HG02885 (cell line): ENCODE data around the gene NT5E.
"Not testable (repeated sequence)": the region's sequence is repeated elsewhere in the genome, so short reads cannot be mapped to it uniquely, and the experiment has no call there.

ENCODE experiments used
- ATAC-seq: cut with Tn5 transposase; IDR thresholded peaks from one replicate; pipeline ENCODE4 v1.9.1; 2021; ENCODE audit warnings: mild to moderate bottlenecking; ENCODE audit not compliant: unreplicated experiment, poor library complexity

Gene NT5E

DNA sequence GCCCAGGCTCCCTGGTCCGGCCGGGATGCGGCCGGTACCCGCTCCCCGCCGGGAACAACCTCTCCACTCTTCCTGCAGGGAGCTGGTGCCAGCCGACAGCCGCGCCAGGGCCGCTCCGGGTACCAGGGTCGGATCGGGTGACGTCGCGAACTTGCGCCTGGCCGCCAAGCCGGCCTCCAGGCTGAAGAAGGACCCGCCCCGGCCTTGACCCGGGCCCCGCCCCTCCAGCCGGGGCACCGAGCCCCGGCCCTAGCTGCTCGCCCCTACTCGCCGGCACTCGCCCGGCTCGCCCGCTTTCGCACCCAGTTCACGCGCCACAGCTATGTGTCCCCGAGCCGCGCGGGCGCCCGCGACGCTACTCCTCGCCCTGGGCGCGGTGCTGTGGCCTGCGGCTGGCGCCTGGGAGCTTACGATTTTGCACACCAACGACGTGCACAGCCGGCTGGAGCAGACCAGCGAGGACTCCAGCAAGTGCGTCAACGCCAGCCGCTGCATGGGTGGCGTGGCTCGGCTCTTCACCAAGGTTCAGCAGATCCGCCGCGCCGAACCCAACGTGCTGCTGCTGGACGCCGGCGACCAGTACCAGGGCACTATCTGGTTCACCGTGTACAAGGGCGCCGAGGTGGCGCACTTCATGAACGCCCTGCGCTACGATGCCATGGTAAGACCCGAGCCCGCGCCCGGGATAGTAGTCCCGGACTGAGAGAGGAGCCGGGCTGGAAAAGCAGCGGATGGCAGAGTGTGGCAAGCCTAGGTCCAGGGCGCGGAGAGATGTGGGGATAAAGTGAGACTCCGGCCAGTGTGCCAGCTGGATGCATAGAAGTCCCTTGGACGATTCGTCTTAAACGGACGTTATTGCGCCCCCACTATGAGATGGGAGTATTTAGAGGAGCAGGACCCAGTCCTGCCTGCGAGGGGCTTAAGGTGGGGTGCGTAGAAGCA, at the start of gene NT5E:
NT5E (plus strand) TSS at position 266 of the 942 bp plus-strand sequence; CDS start at position 323, 57 bp downstream.
- peak; percentile 72 for ATAC-seq

DNA sequence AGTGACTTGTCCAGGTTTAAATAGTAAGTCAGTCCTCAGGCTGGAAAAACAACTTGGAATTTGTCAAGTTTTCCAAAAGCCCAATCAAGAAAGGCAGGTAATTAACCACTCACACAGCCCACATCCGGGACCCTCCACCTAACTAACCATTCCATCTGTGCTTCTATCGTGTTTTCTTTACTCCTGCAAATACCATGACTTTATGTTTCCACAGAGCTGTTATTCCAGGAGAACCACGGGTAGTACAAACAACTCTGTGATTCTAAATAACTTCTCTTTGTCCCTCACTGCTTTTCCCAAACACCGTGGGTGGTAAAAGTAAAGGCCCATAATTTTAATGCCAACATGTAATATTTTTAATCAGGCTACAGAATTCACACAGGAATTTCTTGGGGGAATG, 49.6 kb upstream of the NT5E start:
- ATAC-seq: no peak

GRCh38 chr6:85401186-85402021, 48.5 kb upstream of the NT5E start:
- peak; percentile 45 for ATAC-seq

- ATAC-seq: no peak
Observed at GRCh38 chr6:85402071-85402470, 47.8 kb upstream of the NT5E start.

GRCh38 chr6:85402922-85403321, 47.0 kb upstream of the NT5E start:
- ATAC-seq: no peak

DNA sequence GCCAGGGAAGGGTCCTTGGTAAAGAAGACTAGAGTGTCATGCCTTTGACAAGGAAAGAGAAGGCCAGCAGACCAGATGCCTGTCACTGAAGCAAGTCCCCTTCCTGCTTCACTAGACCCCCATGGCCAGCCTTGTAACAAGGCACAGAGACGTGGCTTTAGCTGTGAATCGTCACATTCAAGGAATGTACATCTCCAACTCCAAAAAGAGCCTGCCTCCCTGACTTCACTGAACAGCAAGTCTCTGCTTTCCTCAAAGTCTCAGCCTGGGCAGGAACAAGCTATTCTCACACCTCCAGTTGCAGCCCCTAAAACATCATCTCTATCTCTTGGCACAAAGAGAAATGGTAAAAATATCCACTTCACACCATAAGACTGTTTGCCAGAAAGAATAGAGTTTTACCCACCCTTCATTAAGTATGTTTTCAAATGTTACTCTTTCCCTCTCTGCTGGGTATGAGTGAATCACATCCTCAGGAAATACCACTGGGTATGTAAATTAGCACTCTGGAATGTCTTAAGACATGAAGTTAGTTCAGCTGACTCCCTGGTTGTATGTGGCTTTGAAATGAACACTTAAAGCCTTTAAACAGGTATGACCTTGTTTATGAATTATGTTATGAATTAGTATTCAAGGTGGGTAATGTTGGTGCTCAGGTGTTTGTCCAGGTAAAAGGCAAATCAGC, 46.4 kb upstream of the NT5E start:
- no peak for ATAC-seq

GRCh38 chr6:85404016-85404563, 45.8 kb upstream of the NT5E start:
- not testable (repeated sequence) for ATAC-seq

GRCh38 chr6:85404564-85405174, 45.2 kb upstream of the NT5E start:
- no peak for ATAC-seq

GRCh38 chr6:85405175-85405852, 44.6 kb upstream of the NT5E start:
- ATAC-seq: no peak

DNA sequence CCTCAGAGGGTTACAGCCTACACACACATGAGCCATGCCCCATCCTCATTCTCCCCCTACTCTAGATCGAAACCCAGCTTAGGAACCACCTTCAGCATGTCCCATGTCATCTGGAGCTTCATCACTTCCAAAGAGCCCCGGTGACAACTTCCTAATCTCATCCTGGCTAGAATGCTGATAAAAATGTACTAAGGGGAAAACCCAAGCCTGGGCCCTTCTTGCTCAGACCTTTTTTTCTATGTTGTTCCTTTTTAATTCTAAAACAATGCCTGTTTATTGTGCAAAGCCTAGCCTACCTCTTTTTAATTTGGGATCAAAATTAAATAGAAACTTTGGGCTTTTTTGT, 44.1 kb upstream of the NT5E start:
- ATAC-seq: no peak

GRCh38 chr6:85406641-85407075, 43.2 kb upstream of the NT5E start:
- no peak for ATAC-seq

DNA sequence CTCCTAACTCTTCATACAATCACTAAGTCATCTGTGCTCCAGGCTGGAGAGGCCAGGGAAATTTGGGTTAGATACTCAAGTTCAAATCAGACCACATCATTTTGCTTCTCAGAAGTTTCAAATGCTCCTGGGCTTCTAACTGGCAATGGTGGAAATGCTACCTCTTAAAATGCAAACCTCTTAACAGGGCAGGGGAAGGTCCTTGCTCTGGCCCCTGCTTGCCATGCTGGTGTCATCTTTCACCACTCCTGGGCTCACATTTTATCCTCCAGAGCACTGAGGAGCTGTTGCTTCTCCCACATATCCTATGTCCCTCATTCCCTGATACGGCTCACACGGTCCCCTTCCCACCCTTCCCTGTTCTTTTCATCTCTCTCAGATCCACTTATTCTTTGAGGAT, 41.8 kb upstream of the NT5E start:
- ATAC-seq: no peak

GRCh38 chr6:85412911-85413430, 36.9 kb upstream of the NT5E start:
- no peak for ATAC-seq

- ATAC-seq: no peak
Observed at GRCh38 chr6:85416049-85416448, 33.8 kb upstream of the NT5E start.

- no peak for ATAC-seq
Observed at GRCh38 chr6:85416766-85417165, 33.1 kb upstream of the NT5E start.

- no peak for ATAC-seq
Observed at GRCh38 chr6:85417336-85417735, 32.5 kb upstream of the NT5E start.

GRCh38 chr6:85418059-85418458, 31.8 kb upstream of the NT5E start:
- no peak for ATAC-seq

DNA sequence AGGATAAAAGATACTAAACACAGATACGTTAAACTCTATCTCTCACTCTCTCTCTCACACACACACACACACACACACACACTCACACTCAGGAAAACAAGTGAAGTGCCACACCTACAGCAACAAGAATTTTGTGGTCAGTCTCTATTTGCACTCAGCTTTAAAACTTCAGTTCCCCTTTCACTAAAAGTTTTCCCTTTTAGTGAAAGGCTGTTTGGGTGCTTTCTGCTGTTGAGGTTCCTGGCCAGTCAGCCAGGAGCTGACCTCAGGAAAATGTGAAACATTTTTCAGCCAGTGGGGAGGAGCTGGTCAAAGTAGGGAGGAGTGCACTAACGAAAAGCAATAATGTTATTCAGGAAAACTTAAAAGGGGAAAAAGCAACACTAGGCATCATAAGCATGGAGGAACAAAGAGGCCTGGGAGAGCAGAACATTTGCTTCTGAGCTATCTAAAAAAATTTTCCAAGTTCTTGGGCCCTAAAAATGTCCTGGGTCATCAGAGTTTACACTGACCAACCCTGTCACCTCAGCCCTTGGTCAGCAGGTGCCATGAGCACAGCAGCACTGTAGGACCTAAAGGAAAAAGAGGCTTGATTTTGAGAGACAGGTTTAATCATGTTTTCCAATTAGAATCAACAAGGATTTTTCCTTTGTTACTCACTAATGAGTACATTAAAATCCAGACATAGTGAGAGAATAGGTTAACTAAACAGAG, 30.7 kb upstream of the NT5E start:
- peak; percentile 73 for ATAC-seq

GRCh38 chr6:85420551-85420950, 29.3 kb upstream of the NT5E start:
- ATAC-seq: no peak
